BLaER1 treated with 17β-estradiol and CSF1 and Interleukin-3, amounts not matched to agents 10 nM and 100 nM (cell line): Measurements from ENCODE around the gene SEMA3C.

Experiments
- H3K27ac ChIP-seq, 11 experiments: shearing (Covaris generic); formaldehyde crosslinking; 2 replicates each; pipeline ENCODE4 v1.8.1; 2022
- H3K27me3 ChIP-seq, 11 experiments: shearing (Covaris generic); formaldehyde crosslinking; 2 replicates each; pipeline ENCODE4 v1.8.1; 2022
- H3K36me3 ChIP-seq, 11 experiments: shearing (Covaris generic); formaldehyde crosslinking; 2 replicates each; pipeline ENCODE4 v1.8.1; 2022
- H3K4me1 ChIP-seq, 10 experiments: shearing (Covaris generic); formaldehyde crosslinking; 2 replicates each; pipeline ENCODE4 v1.8.1; 2022
- H3K4me2 ChIP-seq, 11 experiments: shearing (Covaris generic); formaldehyde crosslinking; 2 replicates each; pipeline ENCODE4 v1.8.1; 2022
- H3K4me3 ChIP-seq, 10 experiments: shearing (Covaris generic); formaldehyde crosslinking; 2 replicates each; pipeline ENCODE4 v1.8.1; 2022
- H3K9ac ChIP-seq, 11 experiments: shearing (Covaris generic); formaldehyde crosslinking; 2 replicates each; pipeline ENCODE4 v1.8.1; 2022
- H3K9me3 ChIP-seq, 11 experiments: shearing (Covaris generic); formaldehyde crosslinking; replicated peaks in 1 of 11; 2 replicates each; pipeline ENCODE4 v1.8.1; 2022
- H4K20me1 ChIP-seq, 11 experiments: shearing (Covaris generic); formaldehyde crosslinking; 2 replicates each; pipeline ENCODE4 v1.8.1; 2022
- Cebpa-rat ChIP-seq, 11 experiments: shearing (Covaris generic); IDR thresholded peaks; 2 replicates each; pipeline ENCODE4 v1.8.1; 2022

The SEMA3C gene

DNA sequence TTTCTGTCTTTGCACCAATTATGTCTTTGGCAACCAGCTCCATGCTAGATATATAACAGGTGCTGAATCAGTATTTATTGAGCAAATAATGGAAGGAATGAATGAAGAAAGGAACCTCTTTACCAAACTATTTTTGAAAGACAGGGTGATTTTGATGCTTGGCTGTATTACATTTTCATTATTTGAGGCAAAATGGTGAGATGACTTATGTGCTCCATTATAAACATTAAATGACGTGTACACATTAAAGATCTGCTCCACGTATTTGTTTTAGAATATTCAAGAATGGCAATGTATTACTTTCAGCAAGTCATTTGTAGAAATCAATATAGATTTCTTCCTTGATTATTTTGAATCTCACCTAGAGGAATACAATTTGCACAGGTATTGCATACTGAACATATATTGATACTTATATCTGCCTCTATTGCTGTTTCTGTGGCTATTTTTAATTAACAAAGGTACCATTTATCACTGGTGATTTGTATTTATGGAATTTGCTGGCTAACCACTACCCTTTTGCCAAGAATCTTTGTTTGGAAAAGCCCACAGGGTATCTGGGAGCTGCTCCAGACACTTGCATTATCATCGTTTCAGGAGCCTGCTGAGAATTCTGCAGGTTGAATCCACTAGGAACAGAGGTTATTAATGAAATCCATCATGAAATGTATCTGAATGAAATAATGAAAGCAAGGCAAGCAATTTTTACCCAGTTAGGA is 92.2 kb downstream of the SEMA3C start:
- no peak overlapping the region for H3K4me2 ChIP-seq
- H3K27ac ChIP-seq, result no peak overlapping the region
- peaks cover 0 to 17% (median 0%) of the 10 kb centered on the region in 10 experiments; a peak in 7 of 20 replicates for H3K4me1 ChIP-seq
- no peak overlapping the region for H3K9ac ChIP-seq
- no peak overlapping the region for H3K4me3 ChIP-seq
- no peaks in the 10 kb centered on the region for H3K36me3 ChIP-seq
- no peaks in the 10 kb centered on the region for H4K20me1 ChIP-seq
- no peaks in the 10 kb centered on the region for H3K27me3 ChIP-seq
- H3K9me3 ChIP-seq, result no peaks in the 10 kb centered on the region
- TF ChIP-seq Cebpa-rat (IDR thresholded peaks at IDR 0.05), result no peak

DNA sequence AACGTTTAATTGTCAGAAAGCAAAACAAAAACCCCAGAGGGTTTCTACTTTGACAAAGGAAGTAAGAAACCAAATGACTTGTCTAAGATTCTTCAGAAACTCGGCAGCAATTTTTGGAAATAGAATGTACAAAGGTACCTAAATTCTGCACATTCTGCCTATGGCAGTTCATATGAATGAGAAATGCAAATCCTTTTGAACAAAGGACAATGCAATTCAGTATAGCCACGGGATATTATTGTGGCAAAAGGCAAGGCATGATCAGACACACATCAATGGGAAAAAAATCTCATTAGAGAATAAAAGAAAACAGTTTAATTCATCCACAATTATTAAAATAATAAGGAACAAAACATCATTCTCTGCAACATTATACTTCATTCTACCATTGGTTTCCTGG is 93.4 kb downstream of the SEMA3C start:
- Histone ChIP-seq H3K4me3 (no peak overlapping the region), H3K4me2 (no peak overlapping the region), H3K27ac (no peak overlapping the region), H3K4me1 (peaks cover 0 to 14% (median 0%) of the 10 kb centered on the region in 10 experiments; a peak in 7 of 20 replicates), H3K27me3 (no peaks in the 10 kb centered on the region), H3K9ac (no peak overlapping the region), H3K36me3 (no peaks in the 10 kb centered on the region), H4K20me1 (no peaks in the 10 kb centered on the region), H3K9me3 (no peaks in the 10 kb centered on the region)
- no peak for TF ChIP-seq Cebpa-rat (IDR thresholded peaks at IDR 0.05)

DNA sequence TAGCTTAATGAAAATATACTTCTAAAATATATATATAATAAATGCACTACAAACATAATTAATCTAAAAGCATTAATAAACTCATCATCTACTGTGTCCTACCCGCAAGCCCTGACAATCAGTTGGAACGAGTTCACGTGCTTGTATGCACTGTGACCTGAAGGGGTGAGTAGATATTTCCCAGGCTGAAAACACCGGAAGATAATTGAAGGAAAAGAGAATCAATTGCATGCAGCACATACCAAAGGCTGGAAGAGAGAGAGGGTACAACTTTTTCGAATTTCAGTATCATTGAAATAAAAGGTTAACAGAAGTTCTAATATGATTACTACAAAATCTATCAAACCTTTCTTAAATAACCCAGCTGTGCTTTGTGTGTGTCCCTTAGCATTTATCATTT is 94.6 kb downstream of the SEMA3C start:
- Histone ChIP-seq H4K20me1 (no peaks in the 10 kb centered on the region), H3K4me2 (no peak overlapping the region), H3K9me3 (no peaks in the 10 kb centered on the region), H3K27me3 (no peaks in the 10 kb centered on the region), H3K36me3 (no peaks in the 10 kb centered on the region), H3K4me3 (no peak overlapping the region), H3K4me1 (peaks cover 0 to 2% (median 0%) of the 10 kb centered on the region in 10 experiments; a peak in 1 of 20 replicates), H3K27ac (no peak overlapping the region), H3K9ac (no peak overlapping the region)
- no peak for TF ChIP-seq Cebpa-rat (IDR thresholded peaks at IDR 0.05)

DNA sequence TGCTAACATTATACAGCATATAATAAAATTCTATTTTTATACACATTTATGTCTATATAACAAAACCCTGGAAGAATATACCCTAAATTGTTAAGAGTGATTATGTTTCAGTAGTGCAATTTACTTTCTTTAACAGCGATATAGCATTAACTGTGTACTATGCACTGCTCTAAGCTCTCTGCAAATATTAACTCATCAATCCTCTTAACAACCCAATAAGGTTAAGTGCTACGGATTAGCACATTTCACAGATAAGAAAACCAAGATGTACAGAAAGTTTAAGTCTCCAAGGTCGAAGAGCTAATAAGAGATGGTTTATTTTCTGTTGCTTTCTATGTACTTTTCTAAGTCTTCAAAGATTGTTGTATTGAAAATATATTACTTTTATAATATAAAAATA is 95.8 kb downstream of the SEMA3C start:
- Histone ChIP-seq H3K9ac (no peak overlapping the region), H4K20me1 (no peaks in the 10 kb centered on the region), H3K4me1 (no peaks in the 10 kb centered on the region), H3K4me2 (no peak overlapping the region), H3K4me3 (no peak overlapping the region), H3K27me3 (no peaks in the 10 kb centered on the region), H3K27ac (no peak overlapping the region), H3K36me3 (no peaks in the 10 kb centered on the region), H3K9me3 (no peaks in the 10 kb centered on the region)
- TF ChIP-seq Cebpa-rat (IDR thresholded peaks at IDR 0.05), result no peak

DNA sequence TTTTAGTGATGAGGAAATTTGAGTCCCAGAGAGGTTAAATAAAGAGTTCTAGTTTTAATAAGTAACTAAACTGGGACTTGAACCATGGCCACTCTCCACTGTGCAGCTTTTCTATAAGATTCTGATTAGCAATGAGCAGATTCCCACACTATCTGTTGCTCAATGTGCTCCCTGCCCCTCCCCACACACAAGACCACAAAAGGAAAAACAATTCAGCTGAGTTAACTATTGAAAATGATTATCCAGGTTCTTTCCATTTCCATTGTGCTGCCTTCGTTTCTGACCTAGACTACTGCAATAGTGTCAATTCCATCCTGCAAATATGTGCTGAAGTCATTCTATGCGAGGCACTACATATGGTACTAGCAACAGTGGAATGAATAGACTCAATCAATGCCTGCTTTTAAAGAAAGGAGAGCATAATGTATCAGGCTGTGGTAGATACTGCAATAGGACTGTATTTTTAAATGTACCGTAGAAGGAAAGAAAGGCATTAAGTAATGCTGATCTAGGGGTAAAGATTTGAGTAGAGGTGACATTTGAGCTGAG is 97.0 kb downstream of the SEMA3C start:
- Histone ChIP-seq H3K27ac (no peak overlapping the region), H3K4me3 (no peak overlapping the region), H3K9ac (no peak overlapping the region), H3K4me2 (no peak overlapping the region), H3K36me3 (no peaks in the 10 kb centered on the region), H3K27me3 (no peaks in the 10 kb centered on the region), H3K4me1 (no peaks in the 10 kb centered on the region), H3K9me3 (no peaks in the 10 kb centered on the region), H4K20me1 (no peaks in the 10 kb centered on the region)
- no peak for TF ChIP-seq Cebpa-rat (IDR thresholded peaks at IDR 0.05)

DNA sequence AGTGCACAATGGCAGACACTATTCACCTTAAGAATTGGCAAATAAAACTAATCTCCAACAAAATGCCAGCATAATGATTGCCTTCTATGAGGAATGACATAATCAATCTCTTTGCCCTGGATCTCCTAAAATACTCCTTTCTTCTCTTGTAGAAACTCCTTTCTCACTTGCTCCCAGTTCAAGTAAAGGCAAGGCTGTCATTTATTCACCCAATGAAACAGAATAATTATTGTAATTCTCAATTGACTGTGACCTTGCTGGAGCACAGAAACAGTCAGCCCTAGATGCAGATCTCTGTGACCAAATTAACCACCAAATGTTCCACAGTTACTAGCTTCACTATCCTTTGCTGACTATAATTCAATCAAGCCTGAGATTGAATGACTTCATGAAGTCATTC is 99.3 kb downstream of the SEMA3C start:
- H3K4me2 ChIP-seq, result no peak overlapping the region
- H3K27me3 ChIP-seq, result no peaks in the 10 kb centered on the region
- no peak for TF ChIP-seq Cebpa-rat (IDR thresholded peaks at IDR 0.05)
- no peak overlapping the region for H3K27ac ChIP-seq
- no peaks in the 10 kb centered on the region for H3K4me1 ChIP-seq
- H4K20me1 ChIP-seq, result no peaks in the 10 kb centered on the region
- no peak overlapping the region for H3K9ac ChIP-seq
- no peak overlapping the region for H3K4me3 ChIP-seq
- H3K36me3 ChIP-seq, result no peaks in the 10 kb centered on the region
- H3K9me3 ChIP-seq, result 0 out of 22 replicates have a peak, but pooled peaks cover 0 to under 1% (median 0%) of the 10 kb centered on the region in 11 experiments

DNA sequence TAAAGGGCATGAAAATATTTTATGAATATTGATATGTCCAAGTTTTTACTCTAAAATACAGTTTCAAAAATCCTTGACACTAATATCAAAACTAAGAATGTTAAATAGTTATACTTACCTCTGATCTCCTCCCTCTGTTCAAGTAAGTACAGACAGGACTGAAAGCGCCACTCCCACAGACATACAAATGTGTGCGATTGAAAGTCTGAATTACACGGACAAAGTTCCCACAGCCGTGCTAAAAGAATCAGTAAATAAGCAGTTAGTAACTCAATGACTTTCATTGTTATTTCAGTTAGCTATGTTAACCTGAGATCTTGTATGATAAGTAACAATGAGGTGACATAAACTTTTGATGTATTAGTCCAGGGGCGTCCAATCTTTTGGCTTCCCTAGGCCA is 100.7 kb downstream of the SEMA3C start:
- Histone ChIP-seq H3K9ac (no peak overlapping the region), H4K20me1 (no peaks in the 10 kb centered on the region), H3K4me2 (no peak overlapping the region), H3K9me3 (0 out of 22 replicates have a peak, but pooled peaks cover 0 to 5% (median 0%) of the 10 kb centered on the region in 11 experiments), H3K4me1 (no peaks in the 10 kb centered on the region), H3K27ac (no peak overlapping the region), H3K4me3 (no peak overlapping the region), H3K36me3 (no peaks in the 10 kb centered on the region), H3K27me3 (no peaks in the 10 kb centered on the region)
- TF ChIP-seq Cebpa-rat (IDR thresholded peaks at IDR 0.05), result no peak

DNA sequence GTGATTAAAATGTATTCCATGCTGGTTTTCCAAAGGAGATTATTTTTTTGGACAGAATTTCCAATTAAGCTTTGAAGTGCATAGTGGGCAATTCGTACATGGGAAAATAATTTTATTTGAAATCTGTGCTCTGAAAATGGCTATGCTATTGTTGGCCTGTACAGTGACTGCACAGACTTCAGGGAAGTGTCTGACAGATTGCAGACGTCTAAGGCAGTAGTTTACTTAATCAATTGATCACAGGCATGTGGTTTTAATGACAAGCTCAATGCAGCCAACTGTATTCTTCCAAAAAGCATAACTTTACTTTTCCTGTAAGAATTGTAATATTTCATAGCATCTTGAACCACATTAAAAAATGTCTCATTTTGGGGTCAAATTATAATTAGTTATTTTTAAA is 102.0 kb downstream of the SEMA3C start:
- Histone ChIP-seq H3K9me3 (0 out of 22 replicates have a peak, but pooled peaks cover 0 to 5% (median 0%) of the 10 kb centered on the region in 11 experiments), H3K9ac (no peak overlapping the region)

DNA sequence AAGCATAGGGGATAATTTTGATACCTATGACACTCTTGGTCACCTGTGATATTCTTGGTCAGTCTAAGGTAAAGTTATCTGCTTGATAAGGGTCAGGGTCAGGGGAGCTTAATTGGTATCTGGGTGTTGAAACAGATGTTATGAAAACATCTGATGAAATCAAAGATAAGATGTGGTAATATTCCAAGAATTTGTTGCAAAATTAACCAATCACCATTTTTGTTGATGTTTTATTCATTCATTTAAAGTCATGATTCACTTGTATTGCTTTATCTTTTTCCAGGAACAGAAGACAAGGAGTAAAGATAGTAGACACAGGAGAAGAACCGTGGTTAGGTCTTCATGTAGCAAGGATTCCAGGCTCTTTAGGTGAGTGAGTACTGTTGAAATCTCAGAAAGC is 103.1 kb downstream of the SEMA3C start:
- Histone ChIP-seq H3K27ac (no peak overlapping the region), H3K27me3 (no peaks in the 10 kb centered on the region), H3K9ac (no peak overlapping the region), H3K9me3 (0 out of 22 replicates have a peak, but pooled peaks cover 0 to 5% (median 0%) of the 10 kb centered on the region in 11 experiments), H3K4me3 (no peak overlapping the region), H3K4me1 (no peaks in the 10 kb centered on the region), H4K20me1 (no peaks in the 10 kb centered on the region), H3K4me2 (no peak overlapping the region), H3K36me3 (no peaks in the 10 kb centered on the region)
- no peak for TF ChIP-seq Cebpa-rat (IDR thresholded peaks at IDR 0.05)

More for the DNA sequence above, 102.0 kb downstream of the SEMA3C start:
- Histone ChIP-seq H3K36me3 (no peaks in the 10 kb centered on the region), H3K4me3 (no peak overlapping the region), H3K4me1 (no peaks in the 10 kb centered on the region), H3K4me2 (no peak overlapping the region), H3K27me3 (no peaks in the 10 kb centered on the region), H3K27ac (no peak overlapping the region), H4K20me1 (no peaks in the 10 kb centered on the region)
- TF ChIP-seq Cebpa-rat (IDR thresholded peaks at IDR 0.05), result no peak

DNA sequence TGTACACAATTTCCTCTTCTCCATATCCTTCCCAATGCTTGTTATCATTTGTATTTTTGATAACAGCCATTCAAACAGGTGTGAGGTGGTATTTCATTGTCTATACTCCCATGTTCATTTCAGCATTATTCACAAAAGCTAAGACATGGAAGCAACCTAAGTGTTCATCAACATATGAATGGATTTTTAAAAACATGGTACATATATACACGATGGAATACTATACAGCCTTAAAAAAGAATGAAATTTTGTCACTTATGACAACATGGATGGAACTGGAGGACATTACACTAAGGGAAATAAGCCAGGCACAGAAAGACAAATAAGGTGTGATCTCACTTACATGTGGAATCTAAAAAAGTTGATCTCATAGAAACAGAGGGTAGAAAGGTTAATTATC is 109.3 kb downstream of the SEMA3C start:
- no peak overlapping the region for H3K9ac ChIP-seq
- H3K36me3 ChIP-seq, result no peaks in the 10 kb centered on the region
- no peak for TF ChIP-seq Cebpa-rat (IDR thresholded peaks at IDR 0.05)
- no peaks in the 10 kb centered on the region for H3K27me3 ChIP-seq
- no peaks in the 10 kb centered on the region for H4K20me1 ChIP-seq
- H3K27ac ChIP-seq, result no peak overlapping the region
- no peak overlapping the region for H3K4me3 ChIP-seq
- peaks cover 0 to 8% (median 0%) of the 10 kb centered on the region in 10 experiments; a peak in 2 of 20 replicates for H3K4me1 ChIP-seq
- H3K4me2 ChIP-seq, result peak overlapping the region in 2 of 11 experiments; percentile 37 to 40; a peak in 1 of 22 replicates
- H3K9me3 ChIP-seq, result peaks cover 0 to 6% (median 0%) of the 10 kb centered on the region in 11 experiments; a peak in 1 of 22 replicates
